SK-N-SH (cell line): ENCODE measurements around the gene TRIM10. TPM values are rescaled to one million over a fixed set of nuclear protein-coding genes. Genes with fewer than 3 reads are reported as not detected.

Experiments used
- CTCF ChIA-PET: fragments of 300-600, 350-600 bp; formaldehyde crosslinking; extraction: SDS; loops from one replicate; lab custom pipeline; 2021; lab: Yijun Ruan, JAX
- POLR2A ChIA-PET: fragments of 350-600 bp; sonication (Branson Sonifier 250); formaldehyde crosslinking; extraction: SDS; loops from one replicate; lab custom pipeline; 2020; ENCODE audit warnings: antibody characterized with exemption, inconsistent platforms; lab: Yijun Ruan, JAX
- DNase-seq: peaks from one replicate; pipeline ENCODE4 v3.0.0; 2012
- H2AFZ ChIP-seq: fragments of 200-600 bp; sonication (generic); 2 replicates; pipeline ENCODE4 v1.8.1; 2016; ENCODE audit warnings: antibody characterized with exemption, mild to moderate bottlenecking, low read depth
- H3F3A ChIP-seq: fragments of 200-600 bp; sonication (generic); replicated peaks from 2 replicates; pipeline ENCODE3; 2016; ENCODE audit warnings: antibody characterized with exemption, mild to moderate bottlenecking; ENCODE audit not compliant: insufficient read depth
- H3K27ac ChIP-seq, 2 experiments: fragments of 200-500 bp in 1 of 2; fragments of 200-600 bp in 1 of 2; sonication (Bioruptor generic) in 1 of 2; sonication (generic), shearing (Covaris generic) in 1 of 2; 2 replicates each; pipeline versions ENCODE4 v1.5.1 to v1.6.1; 2014 to 2016; ENCODE audit warnings: low read depth in 2 of 2, inconsistent platforms in 1 of 2, low read length in 1 of 2, mild to moderate bottlenecking in 1 of 2, mixed read lengths in 1 of 2
- H3K27me3 ChIP-seq: fragments of 200-600 bp; sonication (generic), shearing (Covaris generic); 2 replicates; pipeline ENCODE4 v1.6.1; 2016; ENCODE audit warnings: mixed run types; ENCODE audit not compliant: insufficient read depth
- H3K36me3 ChIP-seq, 2 experiments: fragments of 200-500 bp in 1 of 2; fragments of 200-600 bp in 1 of 2; sonication (Bioruptor generic) in 1 of 2; sonication (generic) in 1 of 2; replicated peaks in 1 of 2; 2 replicates each; pipeline versions ENCODE3 to v1.5.1; 2014 to 2016; ENCODE audit warnings: low read length in 1 of 2, mild to moderate bottlenecking in 1 of 2; ENCODE audit not compliant: insufficient read depth in 2 of 2, control insufficient read depth in 1 of 2
- H3K4me1 ChIP-seq, 2 experiments: fragments of 200-500 bp in 1 of 2; fragments of 200-600 bp in 1 of 2; sonication (Bioruptor generic) in 1 of 2; sonication (generic), shearing (Covaris generic) in 1 of 2; 2 replicates each; pipeline versions ENCODE4 v1.5.1 to v1.6.1; 2014 to 2016; ENCODE audit warnings: low read depth in 1 of 2, low read length in 1 of 2, mixed run types in 1 of 2; ENCODE audit not compliant: insufficient read depth in 2 of 2, control insufficient read depth in 1 of 2
- H3K4me2 ChIP-seq: fragments of 200-600 bp; sonication (generic), shearing (Covaris generic); 2 replicates; pipeline ENCODE4 v1.6.1; 2017; ENCODE audit warnings: mixed run types
- H3K4me3 ChIP-seq, 2 experiments: fragments of 200-500 bp in 1 of 2; fragments of 200-600 bp in 1 of 2; sonication (Bioruptor generic) in 1 of 2; sonication (generic), shearing (Covaris generic) in 1 of 2; 2 replicates each; pipeline versions ENCODE4 v1.5.1 to v1.8.1; 2014 to 2016; ENCODE audit warnings: low read depth in 2 of 2, inconsistent platforms in 1 of 2, low read length in 1 of 2, mild to moderate bottlenecking in 1 of 2, mixed read lengths in 1 of 2, moderate library complexity in 1 of 2
- H3K79me2 ChIP-seq: fragments of 200-600 bp; sonication (generic); 2 replicates; pipeline ENCODE4 v1.8.1; 2017; ENCODE audit warnings: mild to moderate bottlenecking; ENCODE audit not compliant: insufficient read depth
- H3K9ac ChIP-seq: fragments of 200-600 bp; sonication (generic); 2 replicates; pipeline ENCODE4 v1.6.1; 2017; ENCODE audit warnings: mixed run types
- H3K9me2 ChIP-seq: fragments of 200-600 bp; sonication (generic); 2 replicates; pipeline ENCODE4 v1.6.1; 2017; ENCODE audit warnings: mixed run types
- H3K9me3 ChIP-seq: fragments of 200-600 bp; sonication (generic); 2 replicates; pipeline ENCODE4 v1.6.1; 2017; ENCODE audit warnings: mixed run types, mild to moderate bottlenecking, moderate library complexity
- H4K20me1 ChIP-seq: fragments of 200-600 bp; sonication (generic); 2 replicates; pipeline ENCODE4 v1.6.1; 2017; ENCODE audit warnings: mild to moderate bottlenecking, mixed run types; ENCODE audit not compliant: insufficient read depth
- CHD2 ChIP-seq: fragments of 150-350 bp; IDR thresholded peaks from 2 replicates; pipeline ENCODE4 v1.6.1; 2018; ENCODE audit warnings: low read length; ENCODE audit not compliant: partially characterized antibody
- ELF1 ChIP-seq: IDR thresholded peaks from 2 replicates; pipeline ENCODE4 v1.4.0; 2012
- EP300 ChIP-seq, 2 experiments: IDR thresholded peaks; 2 replicates each; pipeline versions ENCODE4 v1.4.0 to v1.6.1; 2012; ENCODE audit warnings: borderline replicate concordance in 1 of 2, low read depth in 1 of 2, low read length in 1 of 2
- EZH2phosphoT487 ChIP-seq: fragments of 200-600 bp; sonication (generic); IDR thresholded peaks from 2 replicates; pipeline ENCODE4 v1.6.1; 2017; ENCODE audit warnings: low read depth, mixed run types, mild to moderate bottlenecking, antibody characterized with exemption, moderate library complexity, borderline replicate concordance
- GATA2 ChIP-seq: sonication (generic); formaldehyde crosslinking; IDR thresholded peaks from 2 replicates; pipeline ENCODE4 v1.5.0; 2020; ENCODE audit warnings: mild to moderate bottlenecking, missing genetic modification reagents
- MXI1 ChIP-seq: IDR thresholded peaks from 2 replicates; pipeline ENCODE4 v1.6.1; 2012; ENCODE audit warnings: mild to moderate bottlenecking, low read depth, low read length, improper control_type of control experiment
- NFIC ChIP-seq: IDR thresholded peaks from 2 replicates; pipeline ENCODE4 v1.4.0; 2012; ENCODE audit warnings: borderline replicate concordance
- NRF1 ChIP-seq: IDR thresholded peaks from 2 replicates; pipeline ENCODE4 v1.6.1; 2012; ENCODE audit warnings: low read depth, mild to moderate bottlenecking, low read length
- POLR2AphosphoS5 ChIP-seq: IDR thresholded peaks from 2 replicates; pipeline ENCODE4 v1.6.1; 2012; ENCODE audit warnings: low read depth, low read length
- RCOR1 ChIP-seq: fragments of 150-350 bp; IDR thresholded peaks from 2 replicates; pipeline ENCODE4 v1.6.1; 2017; ENCODE audit warnings: antibody characterized with exemption, low read length
- RFX5 ChIP-seq: IDR thresholded peaks from 2 replicates; pipeline ENCODE4 v1.6.1; 2012; ENCODE audit warnings: mild to moderate bottlenecking, improper control_type of control experiment, low read length
- RXRA ChIP-seq: IDR thresholded peaks from 2 replicates; pipeline ENCODE4 v1.4.0; 2012; ENCODE audit warnings: low read depth, mild to moderate bottlenecking, borderline replicate concordance
- SIN3A ChIP-seq: IDR thresholded peaks from 2 replicates; pipeline ENCODE4 v1.6.1; 2012; ENCODE audit warnings: low read depth, mild to moderate bottlenecking, low read length, moderate library complexity, borderline replicate concordance
- TCF12 ChIP-seq: IDR thresholded peaks from 2 replicates; pipeline ENCODE4 v1.4.0; 2012
- WGBS: methylation state at CpG from one replicate; pipeline ENCODE4 v1.1.6; 2017; ENCODE audit warnings: low lambda C conversion rate; 5-methylcytosine and 5-hydroxymethylcytosine counted together
- polyA plus RNA-seq, 3 experiments: library from polyadenylated mRNA; depleted of rRNA; stranded (reverse); fragments of >200 nt; gene quantifications; 2 replicates each; pipeline ENCODE4 v1.2.3, GENCODE V29; 2012
- TF ChIP-seq, protein P1 (sequence below): IDR thresholded peaks from 2 replicates; pipeline ENCODE4 v1.6.1; 2012; ENCODE audit warnings: mild to moderate bottlenecking, low read depth, low read length, moderate library complexity
- TF ChIP-seq, protein P2 (sequence below): fragments of 150-350 bp; IDR thresholded peaks from 2 replicates; pipeline ENCODE4 v1.6.1; 2016; ENCODE audit warnings: mild to moderate bottlenecking, low read depth, low read length
- TF ChIP-seq, protein P3 (sequence below): IDR thresholded peaks from 2 replicates; pipeline ENCODE4 v1.4.0; 2012; ENCODE audit warnings: low read depth
- TF ChIP-seq, protein P4 (sequence below): IDR thresholded peaks from 2 replicates; pipeline ENCODE4; 2012

TRIM10 gene
- polyA plus RNA-seq, 1 of the 3 experiments (the other 2 are of a cell fraction), result not detected

DNA sequence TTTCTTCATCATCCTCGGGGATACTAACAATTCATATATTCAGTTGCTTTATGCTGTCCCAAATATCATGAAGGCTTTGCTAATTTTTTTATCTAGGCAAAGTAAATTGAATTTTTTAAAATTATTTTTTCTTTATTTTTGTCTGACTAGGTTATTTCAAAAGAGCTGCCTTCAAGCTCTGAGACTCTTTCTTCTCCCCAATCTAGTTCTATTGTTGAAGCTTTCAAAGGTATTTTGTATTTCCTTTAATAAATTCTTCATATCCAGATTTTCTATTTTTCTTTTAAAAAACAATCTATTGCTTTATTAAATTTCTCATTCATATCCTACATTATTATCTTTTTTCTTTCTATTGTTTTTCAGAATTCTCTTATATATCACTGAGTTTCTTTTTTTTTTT lies 19.1 kb upstream of the TRIM10 start (continued):
- TF ChIP-seq, protein P1, sequence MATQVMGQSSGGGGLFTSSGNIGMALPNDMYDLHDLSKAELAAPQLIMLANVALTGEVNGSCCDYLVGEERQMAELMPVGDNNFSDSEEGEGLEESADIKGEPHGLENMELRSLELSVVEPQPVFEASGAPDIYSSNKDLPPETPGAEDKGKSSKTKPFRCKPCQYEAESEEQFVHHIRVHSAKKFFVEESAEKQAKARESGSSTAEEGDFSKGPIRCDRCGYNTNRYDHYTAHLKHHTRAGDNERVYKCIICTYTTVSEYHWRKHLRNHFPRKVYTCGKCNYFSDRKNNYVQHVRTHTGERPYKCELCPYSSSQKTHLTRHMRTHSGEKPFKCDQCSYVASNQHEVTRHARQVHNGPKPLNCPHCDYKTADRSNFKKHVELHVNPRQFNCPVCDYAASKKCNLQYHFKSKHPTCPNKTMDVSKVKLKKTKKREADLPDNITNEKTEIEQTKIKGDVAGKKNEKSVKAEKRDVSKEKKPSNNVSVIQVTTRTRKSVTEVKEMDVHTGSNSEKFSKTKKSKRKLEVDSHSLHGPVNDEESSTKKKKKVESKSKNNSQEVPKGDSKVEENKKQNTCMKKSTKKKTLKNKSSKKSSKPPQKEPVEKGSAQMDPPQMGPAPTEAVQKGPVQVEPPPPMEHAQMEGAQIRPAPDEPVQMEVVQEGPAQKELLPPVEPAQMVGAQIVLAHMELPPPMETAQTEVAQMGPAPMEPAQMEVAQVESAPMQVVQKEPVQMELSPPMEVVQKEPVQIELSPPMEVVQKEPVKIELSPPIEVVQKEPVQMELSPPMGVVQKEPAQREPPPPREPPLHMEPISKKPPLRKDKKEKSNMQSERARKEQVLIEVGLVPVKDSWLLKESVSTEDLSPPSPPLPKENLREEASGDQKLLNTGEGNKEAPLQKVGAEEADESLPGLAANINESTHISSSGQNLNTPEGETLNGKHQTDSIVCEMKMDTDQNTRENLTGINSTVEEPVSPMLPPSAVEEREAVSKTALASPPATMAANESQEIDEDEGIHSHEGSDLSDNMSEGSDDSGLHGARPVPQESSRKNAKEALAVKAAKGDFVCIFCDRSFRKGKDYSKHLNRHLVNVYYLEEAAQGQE, result no peak
- TF ChIP-seq, protein P2, sequence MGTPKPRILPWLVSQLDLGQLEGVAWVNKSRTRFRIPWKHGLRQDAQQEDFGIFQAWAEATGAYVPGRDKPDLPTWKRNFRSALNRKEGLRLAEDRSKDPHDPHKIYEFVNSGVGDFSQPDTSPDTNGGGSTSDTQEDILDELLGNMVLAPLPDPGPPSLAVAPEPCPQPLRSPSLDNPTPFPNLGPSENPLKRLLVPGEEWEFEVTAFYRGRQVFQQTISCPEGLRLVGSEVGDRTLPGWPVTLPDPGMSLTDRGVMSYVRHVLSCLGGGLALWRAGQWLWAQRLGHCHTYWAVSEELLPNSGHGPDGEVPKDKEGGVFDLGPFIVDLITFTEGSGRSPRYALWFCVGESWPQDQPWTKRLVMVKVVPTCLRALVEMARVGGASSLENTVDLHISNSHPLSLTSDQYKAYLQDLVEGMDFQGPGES, result no peak
- TF ChIP-seq SIN3A, result no peak
- TF ChIP-seq CHD2, result no peak
- TF ChIP-seq POLR2AphosphoS5, result no peak
- TF ChIP-seq, protein P3, sequence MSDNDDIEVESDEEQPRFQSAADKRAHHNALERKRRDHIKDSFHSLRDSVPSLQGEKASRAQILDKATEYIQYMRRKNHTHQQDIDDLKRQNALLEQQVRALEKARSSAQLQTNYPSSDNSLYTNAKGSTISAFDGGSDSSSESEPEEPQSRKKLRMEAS, result no peak
- no peak for TF ChIP-seq EP300 (IDR thresholded peaks at IDR 0.05; ENCODE audit: borderline replicate concordance in 1 of 2, low read depth in 1 of 2, low read length in 1 of 2)
- TF ChIP-seq NRF1, result no peak

DNA sequence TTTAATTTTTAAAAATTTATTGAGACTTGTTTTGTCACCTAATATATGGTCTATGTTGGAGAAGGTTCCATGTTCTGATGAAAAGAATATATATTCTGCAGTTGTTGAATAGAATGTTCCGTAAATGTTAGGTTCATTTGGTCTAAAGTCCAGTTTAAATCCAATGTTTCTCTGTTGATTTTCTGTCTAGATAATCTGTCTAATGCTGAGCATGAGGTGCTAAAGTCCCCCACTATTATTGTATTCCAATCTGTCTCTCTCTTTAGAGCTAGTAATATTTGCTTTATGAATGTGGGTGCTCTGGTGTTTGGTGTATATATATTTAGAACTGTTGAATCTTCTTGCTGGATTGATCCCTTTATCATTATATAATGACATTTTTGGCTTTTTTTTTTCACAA lies 17.8 kb upstream of the TRIM10 start:
- no peak for TF ChIP-seq NFIC
- TF ChIP-seq RCOR1, result no peak
- no peak for TF ChIP-seq RXRA
- TF ChIP-seq EZH2phosphoT487, result no peak
- no peak for TF ChIP-seq NRF1
- TF ChIP-seq GATA2 (CRISPR knock-in tag), result no peak
- no peak for TF ChIP-seq MXI1
- no peak for TF ChIP-seq TCF12
- TF ChIP-seq RFX5, result no peak
- TF ChIP-seq, protein P4, sequence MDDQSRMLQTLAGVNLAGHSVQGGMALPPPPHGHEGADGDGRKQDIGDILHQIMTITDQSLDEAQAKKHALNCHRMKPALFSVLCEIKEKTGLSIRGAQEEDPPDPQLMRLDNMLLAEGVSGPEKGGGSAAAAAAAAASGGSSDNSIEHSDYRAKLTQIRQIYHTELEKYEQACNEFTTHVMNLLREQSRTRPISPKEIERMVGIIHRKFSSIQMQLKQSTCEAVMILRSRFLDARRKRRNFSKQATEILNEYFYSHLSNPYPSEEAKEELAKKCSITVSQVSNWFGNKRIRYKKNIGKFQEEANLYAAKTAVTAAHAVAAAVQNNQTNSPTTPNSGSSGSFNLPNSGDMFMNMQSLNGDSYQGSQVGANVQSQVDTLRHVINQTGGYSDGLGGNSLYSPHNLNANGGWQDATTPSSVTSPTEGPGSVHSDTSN, result no peak
- TF ChIP-seq ELF1, result no peak
- Histone ChIP-seq H3K4me3 (no peak overlapping the region), H3K9me3 (peaks cover 10% of the 10 kb centered on the region; the same call in 1 of the 2 replicates), H2AFZ (no peak overlapping the region), H3K27me3 (peaks cover 8% of the 10 kb centered on the region), H3K9me2 (no peaks in the 10 kb centered on the region), H3K79me2 (no peaks in the 10 kb centered on the region), H3K4me2 (no peak overlapping the region), H3K9ac (no peak overlapping the region), H3K27ac (no peak overlapping the region), H3K4me1 (no peaks in the 10 kb centered on the region), H3F3A (no peaks in the 10 kb centered on the region), H4K20me1 (no peaks in the 10 kb centered on the region), H3K36me3 (no peaks in the 10 kb centered on the region)
- no peak for DNase-seq
- CTCF ChIA-PET, result no interaction called here
- WGBS, result 26% methylated on average over 1 of the region's 1 CpG
- POLR2A ChIA-PET, result no interaction called here
